EH (cell line): ENCODE measurements around the gene THBS3.
"Not testable (repeated sequence)": the region's sequence is repeated elsewhere in the genome, so short reads cannot be mapped to it uniquely, and the experiment has no call there.

ENCODE experiments used
- DNase-seq: peaks from one replicate; pipeline ENCODE4 v3.0.0-alpha.2; 2015; ENCODE audit warnings: low read depth

THBS3 gene

DNA sequence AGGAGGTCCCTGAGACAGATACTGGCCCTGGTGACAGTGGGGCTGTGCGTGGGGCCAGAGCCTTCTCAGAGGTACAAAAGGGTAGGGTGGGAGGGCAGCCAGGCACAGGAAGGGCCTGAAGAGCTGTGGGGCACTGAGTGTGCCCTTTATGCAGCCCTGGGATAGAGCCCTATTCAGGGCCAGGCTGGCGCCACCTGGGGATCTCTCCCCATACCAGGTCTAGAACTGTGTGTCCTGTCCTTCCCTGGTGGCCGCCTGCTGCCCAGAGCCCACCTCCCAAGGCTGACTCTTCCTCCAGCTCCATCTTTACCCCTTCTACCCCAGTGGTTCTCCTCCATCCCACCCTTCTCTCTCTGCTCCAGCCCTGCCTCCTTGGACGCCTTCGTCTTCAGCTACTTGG lies 25.8 kb upstream of the THBS3 start:
- not testable (repeated sequence) for DNase-seq

GRCh38 chr1:155232001-155232978 lies 24.6 kb upstream of the THBS3 start:
- peak; percentile 79 for DNase-seq

DNA sequence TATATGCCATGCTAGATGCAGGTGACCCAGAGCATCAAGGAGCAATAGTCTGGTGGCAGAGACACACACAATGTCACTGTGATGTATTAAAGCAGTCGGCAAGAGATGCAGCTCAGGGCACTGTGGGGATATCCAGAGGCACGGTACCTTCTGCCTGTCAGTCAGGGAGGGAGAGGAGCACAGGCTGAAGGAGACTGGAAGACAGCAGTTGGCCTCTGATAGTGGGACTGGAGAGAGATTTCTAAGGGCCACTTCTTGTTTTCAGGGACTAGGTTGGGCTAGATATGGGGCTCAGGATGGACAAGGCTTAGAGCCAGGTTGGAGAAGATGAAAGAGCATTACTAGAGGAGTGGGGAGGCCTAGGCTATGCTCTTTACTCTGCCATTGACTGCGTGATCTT lies 23.6 kb upstream of the THBS3 start:
- not testable (repeated sequence) for DNase-seq

DNA sequence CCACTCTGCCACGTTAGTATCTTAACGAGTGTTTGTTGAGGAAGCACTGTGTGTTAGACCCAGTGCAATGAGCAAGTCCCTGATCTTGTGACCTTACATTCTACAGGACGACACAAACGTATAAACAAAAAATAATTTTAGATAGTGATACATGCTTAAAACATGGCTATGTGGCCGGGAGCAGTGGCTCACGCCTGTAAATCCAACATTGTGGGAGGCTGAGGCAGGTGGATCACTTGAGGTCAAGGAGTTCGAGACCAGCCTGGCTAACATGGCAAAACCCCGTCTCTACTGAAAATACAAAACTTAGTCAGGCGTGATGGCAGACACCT lies 20.4 kb upstream of the THBS3 start:
- no peak for DNase-seq

DNA sequence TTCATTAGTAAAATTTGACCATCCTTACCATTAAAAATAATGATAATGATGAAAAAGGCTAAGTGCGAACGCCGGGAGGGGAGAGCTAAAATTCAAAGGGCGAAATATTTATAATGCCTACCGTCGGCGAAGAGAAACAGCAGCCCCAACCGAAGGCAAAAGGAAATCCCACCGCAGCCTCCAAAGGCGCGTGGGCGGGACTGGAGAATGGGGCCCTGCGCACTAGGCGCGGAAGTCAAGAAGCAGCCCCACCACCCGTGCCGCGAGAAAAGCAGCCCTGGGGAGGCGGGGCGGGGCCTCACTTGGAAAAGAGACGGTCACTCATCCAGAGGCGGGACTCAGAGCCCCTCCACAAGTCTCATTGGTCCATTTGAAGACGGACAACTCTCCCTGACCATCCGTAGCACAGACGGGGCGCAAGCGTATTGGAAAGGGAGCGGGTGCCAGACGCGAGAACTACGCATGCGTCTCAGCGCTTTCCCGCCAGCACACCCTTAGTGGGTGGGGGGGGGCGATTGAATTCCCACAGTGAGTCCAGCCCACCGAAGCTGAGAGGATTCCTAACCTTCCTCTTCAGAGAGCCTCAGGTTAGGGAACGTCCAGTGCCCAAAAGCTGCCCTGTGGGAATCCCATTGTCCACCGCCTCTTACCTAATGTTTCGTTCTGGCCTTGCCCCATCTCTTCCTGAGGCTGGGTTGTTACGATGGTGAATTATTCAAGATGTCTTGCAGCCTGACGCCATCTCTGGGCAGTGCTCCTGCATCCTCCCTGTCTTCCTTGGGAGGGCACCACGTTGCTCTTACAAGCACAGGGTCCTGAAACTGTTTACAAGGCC lies 19.8 kb upstream of the THBS3 start:
- DNase-seq, result peak; percentile 99

- DNase-seq, result peak; percentile 63
Measured at GRCh38 chr1:155226910-155227260, 19.2 kb upstream of the THBS3 start.

GRCh38 chr1:155226188-155226909 lies 18.7 kb upstream of the THBS3 start:
- DNase-seq, result peak; percentile 84

GRCh38 chr1:155225404-155225759 lies 17.7 kb upstream of the THBS3 start:
- DNase-seq, result not testable (repeated sequence)

GRCh38 chr1:155223047-155223446 lies 15.3 kb upstream of the THBS3 start:
- DNase-seq, result no peak

DNA sequence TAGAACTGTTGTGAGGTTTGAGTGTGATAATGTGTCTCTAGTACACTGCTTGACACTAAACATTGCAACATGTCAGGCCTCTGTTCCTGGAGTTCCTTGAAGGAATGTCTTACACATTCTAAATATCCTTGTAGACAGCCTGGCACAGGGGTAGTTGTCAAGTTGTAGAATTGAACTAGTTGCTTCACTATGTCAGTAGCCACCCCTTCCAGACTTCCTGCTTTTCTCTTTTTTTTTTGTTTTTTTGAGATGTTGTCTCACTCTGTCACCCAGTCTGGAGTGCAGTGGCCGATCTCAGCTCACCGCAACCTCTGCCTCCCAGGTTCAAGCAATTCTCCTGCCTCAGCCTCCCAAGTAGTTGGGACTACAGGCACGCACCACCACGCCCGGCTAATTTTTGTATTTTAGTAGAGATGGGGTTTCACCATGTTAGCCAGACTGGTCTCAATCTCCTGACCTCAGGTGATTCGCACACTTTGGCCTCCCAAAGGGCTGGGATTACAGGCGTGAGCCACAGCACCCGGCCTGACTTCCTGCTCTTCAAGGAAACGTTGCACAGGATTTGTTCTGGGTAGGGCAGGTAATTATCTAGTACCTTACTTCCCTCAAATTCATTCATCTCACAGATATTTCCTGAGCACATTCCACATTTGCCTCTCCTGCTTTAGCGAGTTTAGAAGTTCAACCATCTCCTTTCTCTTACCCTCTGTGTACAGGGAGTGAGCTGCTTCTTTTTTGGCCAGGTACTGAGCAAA lies 12.7 kb upstream of the THBS3 start:
- not testable (repeated sequence) for DNase-seq

- DNase-seq, result peak; percentile 32
Measured at GRCh38 chr1:155219592-155220031, 11.9 kb upstream of the THBS3 start.

GRCh38 chr1:155218854-155219591 lies 11.3 kb upstream of the THBS3 start:
- peak; percentile 75 for DNase-seq

DNA sequence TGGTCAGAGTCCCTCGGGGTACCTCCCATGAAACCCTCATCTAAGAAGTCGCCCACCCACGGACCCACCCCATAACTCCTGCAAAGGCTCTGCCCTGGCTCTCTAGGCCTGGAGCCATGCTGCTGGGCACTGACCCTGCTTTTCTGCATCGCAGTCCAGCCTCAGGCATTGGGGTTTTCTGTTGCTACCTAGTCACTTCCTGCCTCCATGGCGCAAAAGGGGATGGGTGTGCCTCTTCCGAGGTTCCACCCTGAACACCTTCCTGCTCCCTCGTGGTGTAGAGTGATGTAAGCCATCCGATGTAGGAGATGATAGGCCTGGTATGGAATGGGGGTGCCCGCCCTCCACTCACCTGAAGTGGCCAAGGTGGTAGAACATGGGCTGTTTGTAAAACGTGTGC lies 7.0 kb upstream of the THBS3 start:
- not testable (repeated sequence) for DNase-seq

DNA sequence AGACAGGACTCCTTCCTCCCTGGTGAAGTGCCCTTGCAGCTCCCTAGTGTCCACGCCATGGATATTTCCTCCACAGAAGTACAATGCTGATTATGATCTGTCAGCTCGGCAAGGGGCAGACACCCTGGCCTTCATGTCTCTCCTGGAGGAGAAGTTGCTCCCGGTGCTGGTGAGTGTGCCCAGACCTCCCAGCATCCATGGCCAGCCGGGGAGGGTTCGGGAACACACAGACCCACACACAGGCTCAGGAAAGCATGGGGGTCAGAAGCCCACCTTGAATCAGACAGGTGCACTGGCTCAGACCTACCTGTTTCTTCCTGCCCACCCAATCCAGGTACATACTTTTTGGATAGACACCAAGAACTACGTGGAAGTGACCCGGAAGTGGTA lies 4.3 kb upstream of the THBS3 start:
- DNase-seq, result not testable (repeated sequence)

- not testable (repeated sequence) for DNase-seq
Measured at GRCh38 chr1:155211381-155212050, 3.8 kb upstream of the THBS3 start.

- no peak for DNase-seq
Measured at GRCh38 chr1:155210314-155211104, 2.8 kb upstream of the THBS3 start.

GRCh38 chr1:155209312-155209721 lies 1.6 kb upstream of the THBS3 start:
- DNase-seq, result no peak

GRCh38 chr1:155208541-155209311 lies 1.0 kb upstream of the THBS3 start, which contains the start of gene MTX1:
Gene MTX1 (plus strand): TSS chr1:155208695. CDS start chr1:155208805, 110 bp downstream.
- peak; percentile 89 for DNase-seq
